ENCODE data around the gene EFNA3. TPM values are rescaled to one million over a fixed set of nuclear protein-coding genes. Genes with fewer than 3 reads are reported as not detected.

EFNA3 gene
- polyA plus RNA-seq, 2 donors: 16.3 to 21.7 TPM

- no peaks in the 10 kb centered on the region for H3K9me3 ChIP-seq (ENCODE audit: control insufficient read depth in 2 of 2, insufficient read depth in 1 of 2, low read depth in 1 of 2, low read length in 1 of 2)
- H3K27ac ChIP-seq (ENCODE audit: low read depth in 2 of 2, low read length in 1 of 2): no peak overlapping the region
- no peaks in the 10 kb centered on the region for H3K27me3 ChIP-seq (ENCODE audit: control insufficient read depth in 1 of 2, insufficient read depth in 2 of 2, low read length in 2 of 2)
- peaks cover 6 to 15% of the 10 kb centered on the region in 2 donors for H3K4me1 ChIP-seq (ENCODE audit: control insufficient read depth in 2 of 2, insufficient read depth in 2 of 2, low read length in 1 of 2)
- H3K36me3 ChIP-seq (ENCODE audit: control insufficient read depth in 2 of 2, insufficient read depth in 2 of 2, low read length in 1 of 2): peaks cover 6 to 29% of the 10 kb centered on the region in 2 donors
- H3K4me3 ChIP-seq (ENCODE audit: low read depth in 1 of 2, low read length in 2 of 2): no peak overlapping the region
- WGBS, 2 donors: 56 to 67% methylated on average over 5 of the region's 5 CpGs
Measured at GRCh38 chr1:155064832-155065429, 13.7 kb upstream of the EFNA3 start.

- WGBS, 2 donors: 65 to 74% methylated on average over 8 of the region's 8 CpGs
- Histone ChIP-seq H3K27ac (ENCODE audit: low read depth in 2 of 2, low read length in 1 of 2) (no peak overlapping the region), H3K36me3 (ENCODE audit: control insufficient read depth in 2 of 2, insufficient read depth in 2 of 2, low read length in 1 of 2) (peaks cover 2 to 18% of the 10 kb centered on the region in 2 donors), H3K27me3 (ENCODE audit: control insufficient read depth in 1 of 2, insufficient read depth in 2 of 2, low read length in 2 of 2) (no peaks in the 10 kb centered on the region), H3K4me3 (ENCODE audit: low read depth in 1 of 2, low read length in 2 of 2) (no peak overlapping the region), H3K9me3 (ENCODE audit: control insufficient read depth in 2 of 2, insufficient read depth in 1 of 2, low read depth in 1 of 2, low read length in 1 of 2) (no peaks in the 10 kb centered on the region), H3K4me1 (ENCODE audit: control insufficient read depth in 2 of 2, insufficient read depth in 2 of 2, low read length in 1 of 2) (peaks cover 6 to 25% of the 10 kb centered on the region in 2 donors)
Measured at GRCh38 chr1:155066777-155067176, 11.9 kb upstream of the EFNA3 start.

DNA sequence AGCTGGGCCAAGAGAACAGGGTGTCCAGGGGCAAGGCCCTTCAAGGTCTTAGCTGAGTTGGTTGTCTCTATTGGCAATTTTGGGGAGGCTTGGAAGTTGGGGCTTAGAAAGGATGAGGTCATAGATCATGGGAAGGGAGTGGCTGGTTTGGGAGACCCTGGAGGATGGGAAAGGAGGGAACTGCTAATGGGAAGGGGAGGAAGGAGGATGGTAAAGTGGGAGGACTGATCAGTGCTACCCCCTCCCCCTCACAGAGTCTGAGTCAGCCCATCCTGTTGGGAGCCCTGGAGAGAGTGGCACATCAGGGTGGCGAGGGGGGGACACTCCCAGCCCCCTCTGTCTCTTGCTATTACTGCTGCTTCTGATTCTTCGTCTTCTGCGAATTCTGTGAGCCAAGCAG is 10.0 kb upstream of the EFNA3 start:
- Histone ChIP-seq H3K36me3 (ENCODE audit: control insufficient read depth in 2 of 2, insufficient read depth in 2 of 2, low read length in 1 of 2) (peaks cover 2 to 18% of the 10 kb centered on the region in 2 donors), H3K4me1 (ENCODE audit: control insufficient read depth in 2 of 2, insufficient read depth in 2 of 2, low read length in 1 of 2) (peaks cover 2 to 19% of the 10 kb centered on the region in 2 donors), H3K9me3 (ENCODE audit: control insufficient read depth in 2 of 2, insufficient read depth in 1 of 2, low read depth in 1 of 2, low read length in 1 of 2) (no peaks in the 10 kb centered on the region), H3K27me3 (ENCODE audit: control insufficient read depth in 1 of 2, insufficient read depth in 2 of 2, low read length in 2 of 2) (no peaks in the 10 kb centered on the region), H3K4me3 (ENCODE audit: low read depth in 1 of 2, low read length in 2 of 2) (no peak overlapping the region), H3K27ac (ENCODE audit: low read depth in 2 of 2, low read length in 1 of 2) (no peak overlapping the region)
- WGBS, 2 donors: 94 to 96% methylated on average over 3 of the region's 3 CpGs

GRCh38 chr1:155069551-155070157 is 9.0 kb upstream of the EFNA3 start:
- 52 to 58% methylated on average over 7 of the region's 7 CpGs for WGBS, 2 donors
- peak overlapping the region; percentile 21 to 51 for H3K27ac ChIP-seq (ENCODE audit: low read depth in 2 of 2, low read length in 1 of 2)
- H3K9me3 ChIP-seq (ENCODE audit: control insufficient read depth in 2 of 2, insufficient read depth in 1 of 2, low read depth in 1 of 2, low read length in 1 of 2): no peaks in the 10 kb centered on the region
- H3K36me3 ChIP-seq (ENCODE audit: control insufficient read depth in 2 of 2, insufficient read depth in 2 of 2, low read length in 1 of 2): peaks cover 2 to 18% of the 10 kb centered on the region in 2 donors
- peaks cover 2 to 18% of the 10 kb centered on the region in 2 donors for H3K4me1 ChIP-seq (ENCODE audit: control insufficient read depth in 2 of 2, insufficient read depth in 2 of 2, low read length in 1 of 2)
- no peaks in the 10 kb centered on the region for H3K27me3 ChIP-seq (ENCODE audit: control insufficient read depth in 1 of 2, insufficient read depth in 2 of 2, low read length in 2 of 2)
- no peak overlapping the region for H3K4me3 ChIP-seq (ENCODE audit: low read depth in 1 of 2, low read length in 2 of 2)

GRCh38 chr1:155070158-155070621 is 8.4 kb upstream of the EFNA3 start:
- peaks cover 2 to 18% of the 10 kb centered on the region in 2 donors for H3K4me1 ChIP-seq (ENCODE audit: control insufficient read depth in 2 of 2, insufficient read depth in 2 of 2, low read length in 1 of 2)
- no peaks in the 10 kb centered on the region for H3K9me3 ChIP-seq (ENCODE audit: control insufficient read depth in 2 of 2, insufficient read depth in 1 of 2, low read depth in 1 of 2, low read length in 1 of 2)
- 27 to 33% methylated on average over 27 to 28 of the region's 28 CpGs for WGBS, 2 donors
- peak overlapping the region; percentile 87 to 94 for H3K27ac ChIP-seq (ENCODE audit: low read depth in 2 of 2, low read length in 1 of 2)
- H3K27me3 ChIP-seq (ENCODE audit: control insufficient read depth in 1 of 2, insufficient read depth in 2 of 2, low read length in 2 of 2): no peaks in the 10 kb centered on the region
- peaks cover 2 to 18% of the 10 kb centered on the region in 2 donors for H3K36me3 ChIP-seq (ENCODE audit: control insufficient read depth in 2 of 2, insufficient read depth in 2 of 2, low read length in 1 of 2)
- H3K4me3 ChIP-seq (ENCODE audit: low read depth in 1 of 2, low read length in 2 of 2): peak overlapping the region in 1 of 2 donors; percentile 36

GRCh38 chr1:155070721-155071569 is 7.7 kb upstream of the EFNA3 start:
- peak overlapping the region; percentile 36 to 40 for H3K4me3 ChIP-seq (ENCODE audit: low read depth in 1 of 2, low read length in 2 of 2)
- 4% methylated on average over 59 to 61 of the region's 61 CpGs for WGBS, 2 donors

GRCh38 chr1:155071701-155072100 is 6.9 kb upstream of the EFNA3 start:
- Histone ChIP-seq H3K27ac (ENCODE audit: low read depth in 2 of 2, low read length in 1 of 2) (peak overlapping the region; percentile 87 to 94), H3K4me3 (ENCODE audit: low read depth in 1 of 2, low read length in 2 of 2) (no peak overlapping the region), H3K9me3 (ENCODE audit: control insufficient read depth in 2 of 2, insufficient read depth in 1 of 2, low read depth in 1 of 2, low read length in 1 of 2) (no peaks in the 10 kb centered on the region), H3K4me1 (ENCODE audit: control insufficient read depth in 2 of 2, insufficient read depth in 2 of 2, low read length in 1 of 2) (peaks cover 2 to 18% of the 10 kb centered on the region in 2 donors), H3K36me3 (ENCODE audit: control insufficient read depth in 2 of 2, insufficient read depth in 2 of 2, low read length in 1 of 2) (peaks cover 0 to 13% of the 10 kb centered on the region in 2 donors), H3K27me3 (ENCODE audit: control insufficient read depth in 1 of 2, insufficient read depth in 2 of 2, low read length in 2 of 2) (no peaks in the 10 kb centered on the region)
- WGBS, 2 donors: 64 to 69% methylated on average over 14 of the region's 14 CpGs

More at GRCh38 chr1:155070721-155071569, 7.7 kb upstream of the EFNA3 start:
- Histone ChIP-seq H3K9me3 (ENCODE audit: control insufficient read depth in 2 of 2, insufficient read depth in 1 of 2, low read depth in 1 of 2, low read length in 1 of 2) (no peaks in the 10 kb centered on the region), H3K4me1 (ENCODE audit: control insufficient read depth in 2 of 2, insufficient read depth in 2 of 2, low read length in 1 of 2) (peaks cover 2 to 18% of the 10 kb centered on the region in 2 donors), H3K27ac (ENCODE audit: low read depth in 2 of 2, low read length in 1 of 2) (peak overlapping the region; percentile 87 to 94), H3K36me3 (ENCODE audit: control insufficient read depth in 2 of 2, insufficient read depth in 2 of 2, low read length in 1 of 2) (peaks cover 2 to 18% of the 10 kb centered on the region in 2 donors), H3K27me3 (ENCODE audit: control insufficient read depth in 1 of 2, insufficient read depth in 2 of 2, low read length in 2 of 2) (no peaks in the 10 kb centered on the region)

DNA sequence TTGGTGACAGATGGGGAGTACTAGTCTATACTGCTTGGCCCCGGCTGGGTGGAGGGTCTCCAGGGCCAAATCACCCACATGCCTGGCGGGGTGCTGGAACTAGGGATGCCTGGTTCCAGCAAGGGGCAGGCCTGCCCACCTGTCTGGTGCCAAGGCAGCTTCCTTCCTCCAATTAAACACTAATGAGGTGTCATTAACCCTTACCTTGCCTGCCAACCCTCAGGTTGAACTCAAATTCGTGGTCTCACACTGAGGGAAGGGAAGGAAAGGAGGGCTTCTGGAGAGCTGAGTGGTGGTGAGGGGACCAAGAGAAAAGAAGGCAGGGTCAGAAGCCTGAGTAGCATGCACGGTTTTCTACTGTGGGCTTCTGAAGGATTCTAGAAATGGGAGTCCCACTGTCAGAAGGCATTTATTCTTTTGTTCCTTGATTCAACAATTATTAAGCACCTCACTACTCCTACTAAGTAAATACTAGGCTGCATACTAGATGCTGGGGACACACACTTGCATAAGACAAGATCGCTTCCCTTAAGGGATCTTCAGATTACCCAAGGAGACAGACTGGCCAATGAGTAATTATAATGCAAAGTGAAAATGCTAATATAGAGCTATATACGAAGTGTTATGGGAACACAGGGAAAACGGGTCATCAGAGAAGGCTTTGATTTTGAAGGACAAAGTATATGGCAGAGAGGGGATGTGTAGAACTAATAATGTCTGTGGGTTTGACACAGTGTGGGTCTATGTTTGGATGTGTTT is 5.9 kb upstream of the EFNA3 start:
- Histone ChIP-seq H3K4me3 (ENCODE audit: low read depth in 1 of 2, low read length in 2 of 2) (no peak overlapping the region), H3K9me3 (ENCODE audit: control insufficient read depth in 2 of 2, insufficient read depth in 1 of 2, low read depth in 1 of 2, low read length in 1 of 2) (no peaks in the 10 kb centered on the region), H3K27ac (ENCODE audit: low read depth in 2 of 2, low read length in 1 of 2) (peak overlapping the region in 1 of 2 donors; percentile 74), H3K36me3 (ENCODE audit: control insufficient read depth in 2 of 2, insufficient read depth in 2 of 2, low read length in 1 of 2) (peaks cover 0 to 11% of the 10 kb centered on the region in 2 donors), H3K4me1 (ENCODE audit: control insufficient read depth in 2 of 2, insufficient read depth in 2 of 2, low read length in 1 of 2) (peaks cover 2 to 20% of the 10 kb centered on the region in 2 donors), H3K27me3 (ENCODE audit: control insufficient read depth in 1 of 2, insufficient read depth in 2 of 2, low read length in 2 of 2) (no peaks in the 10 kb centered on the region)
- 49 to 56% methylated on average over 7 of the region's 7 CpGs for WGBS, 2 donors
